WTC11 (cell line): ENCODE data around the gene AGAP3.

ENCODE experiments used
- FOXJ3 ChIP-seq: sonication (generic); formaldehyde crosslinking; IDR thresholded peaks from 2 replicates; pipeline ENCODE4 v1.9.0; 2021; ENCODE audit warnings: missing genetic modification reagents, mild to moderate bottlenecking, borderline replicate concordance
- SP1 ChIP-seq: sonication (generic); formaldehyde crosslinking; conservative IDR thresholded peaks from 2 replicates; pipeline ENCODE4 v1.8.1; 2022; ENCODE audit warnings: missing genetic modification reagents
- TF ChIP-seq, protein P1 (sequence below): fragments of 200-600 bp; IDR thresholded peaks from 2 replicates; pipeline ENCODE4 v1.8.0; 2022; ENCODE audit warnings: antibody characterized with exemption

- TF ChIP-seq, protein P1, sequence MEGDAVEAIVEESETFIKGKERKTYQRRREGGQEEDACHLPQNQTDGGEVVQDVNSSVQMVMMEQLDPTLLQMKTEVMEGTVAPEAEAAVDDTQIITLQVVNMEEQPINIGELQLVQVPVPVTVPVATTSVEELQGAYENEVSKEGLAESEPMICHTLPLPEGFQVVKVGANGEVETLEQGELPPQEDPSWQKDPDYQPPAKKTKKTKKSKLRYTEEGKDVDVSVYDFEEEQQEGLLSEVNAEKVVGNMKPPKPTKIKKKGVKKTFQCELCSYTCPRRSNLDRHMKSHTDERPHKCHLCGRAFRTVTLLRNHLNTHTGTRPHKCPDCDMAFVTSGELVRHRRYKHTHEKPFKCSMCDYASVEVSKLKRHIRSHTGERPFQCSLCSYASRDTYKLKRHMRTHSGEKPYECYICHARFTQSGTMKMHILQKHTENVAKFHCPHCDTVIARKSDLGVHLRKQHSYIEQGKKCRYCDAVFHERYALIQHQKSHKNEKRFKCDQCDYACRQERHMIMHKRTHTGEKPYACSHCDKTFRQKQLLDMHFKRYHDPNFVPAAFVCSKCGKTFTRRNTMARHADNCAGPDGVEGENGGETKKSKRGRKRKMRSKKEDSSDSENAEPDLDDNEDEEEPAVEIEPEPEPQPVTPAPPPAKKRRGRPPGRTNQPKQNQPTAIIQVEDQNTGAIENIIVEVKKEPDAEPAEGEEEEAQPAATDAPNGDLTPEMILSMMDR: no peak
- TF ChIP-seq FOXJ3 (CRISPR knock-in tag) (no peak), SP1 (CRISPR knock-in tag) (no peak)
Observed at GRCh38 chr7:151093748-151094147, 7.5 kb downstream of the AGAP3 start.
